Activated CD8-positive, alpha-beta memory T cell treated with anti-CD3 and anti-CD28 coated beads, Interleukin-2, amount 10 ng/mL, durations not matched to agents 7 days and 5 days (primary cell): ENCODE measurements around the gene NDUFB2. TPM values are rescaled to one million over a fixed set of nuclear protein-coding genes. Genes with fewer than 3 reads are reported as not detected.
"Not testable (repeated sequence)": the region's sequence is repeated elsewhere in the genome, so short reads cannot be mapped to it uniquely, and the experiment has no call there.

ENCODE experiments used
- ATAC-seq: fragments of 150-1000 bp; cut with Tn5 transposase; one replicate; pipeline ENCODE4 v1.10.0; 2021; ENCODE audit warnings: moderate library complexity
- CTCF ChIA-PET: fragments of 350-600 bp; sonication (Branson Sonifier 250); formaldehyde crosslinking; loops from one replicate; lab custom pipeline; 2021; ENCODE audit warnings: antibody characterized with exemption; lab: Charles Lee
- DNase-seq: peaks from one replicate; pipeline ENCODE4 v3.0.0-alpha.2; 2020
- H3K27ac Mint-ChIP-seq: one replicate; pipeline ENCODE4 v1.8.0; 2021; ENCODE audit warnings: mild to moderate bottlenecking, mixed read lengths
- H3K27me3 Mint-ChIP-seq: one replicate; pipeline ENCODE4 v1.8.0; 2021; ENCODE audit warnings: mixed read lengths
- H3K36me3 Mint-ChIP-seq: one replicate; pipeline ENCODE4 v1.8.0; 2021; ENCODE audit warnings: mild to moderate bottlenecking, mixed read lengths
- H3K4me1 Mint-ChIP-seq: one replicate; pipeline ENCODE4 v1.8.0; 2021; ENCODE audit warnings: mixed read lengths
- H3K4me3 Mint-ChIP-seq: one replicate; pipeline ENCODE4 v1.8.0; 2021; ENCODE audit warnings: mild to moderate bottlenecking, moderate library complexity, mixed read lengths
- H3K9me3 Mint-ChIP-seq: one replicate; pipeline ENCODE4 v1.8.0; 2022; ENCODE audit warnings: low read depth, mixed read lengths
- total RNA-seq, 2 experiments: library from RNA; stranded (reverse); gene quantifications; one replicate each; pipeline ENCODE4 v1.2.3, GENCODE V29; 2021

The NDUFB2 gene
- total RNA-seq, 2 experiments from 2014 or later = 165 to 170 TPM

GRCh38 chr7:140661124-140661523 lies 35.4 kb upstream of the NDUFB2 start:
- Mint-ChIP-seq H3K27me3 (peaks cover 58% of the 10 kb centered on the region), H3K4me3 (no peak overlapping the region), H3K27ac (no peak overlapping the region), H3K4me1 (peaks cover 10% of the 10 kb centered on the region), H3K9me3 (no peaks in the 10 kb centered on the region), H3K36me3 (no peaks in the 10 kb centered on the region)
- ATAC-seq (no peak), DNase-seq (no peak)
- CTCF ChIA-PET = no interaction called here

- H3K9me3 Mint-ChIP-seq, H3K27ac Mint-ChIP-seq, CTCF ChIA-PET, H3K4me3 Mint-ChIP-seq, ATAC-seq, H3K4me1 Mint-ChIP-seq, DNase-seq, H3K36me3 Mint-ChIP-seq: not testable (repeated sequence)
- peaks cover 49% of the 10 kb centered on the region for H3K27me3 Mint-ChIP-seq
Observed at GRCh38 chr7:140662938-140663337, 33.6 kb upstream of the NDUFB2 start.

DNA sequence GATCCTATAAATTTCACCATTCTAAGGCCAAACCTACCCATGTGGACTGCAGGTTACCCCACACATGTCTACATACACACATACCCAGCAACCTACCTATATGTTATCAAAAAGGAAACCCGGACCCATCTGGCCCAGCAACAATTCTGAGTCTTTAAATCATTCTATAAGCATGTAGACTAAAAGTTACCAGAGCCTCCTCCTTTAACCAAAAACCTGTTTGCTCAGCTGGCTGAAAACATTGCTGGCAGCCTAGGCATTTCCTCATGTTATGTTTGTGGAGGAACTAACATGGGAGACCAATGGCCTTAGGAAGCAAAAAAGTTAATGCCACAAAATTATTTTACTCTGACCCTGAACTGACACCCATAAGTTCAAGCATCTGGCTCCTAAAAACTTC lies 29.0 kb upstream of the NDUFB2 start:
- H3K4me3 Mint-ChIP-seq = no peak overlapping the region
- no peak overlapping the region for H3K27ac Mint-ChIP-seq
- no peaks in the 10 kb centered on the region for H3K9me3 Mint-ChIP-seq
- no peak for DNase-seq
- CTCF ChIA-PET = interaction anchor here (2.4 kb wide), 1 partner anchor 14 kb away, joined by 7 read pairs; no protein-coding TSS in a partner anchor
- no peaks in the 10 kb centered on the region for H3K36me3 Mint-ChIP-seq
- H3K4me1 Mint-ChIP-seq = peaks cover 7% of the 10 kb centered on the region
- ATAC-seq = no peak
- peaks cover 23% of the 10 kb centered on the region for H3K27me3 Mint-ChIP-seq

DNA sequence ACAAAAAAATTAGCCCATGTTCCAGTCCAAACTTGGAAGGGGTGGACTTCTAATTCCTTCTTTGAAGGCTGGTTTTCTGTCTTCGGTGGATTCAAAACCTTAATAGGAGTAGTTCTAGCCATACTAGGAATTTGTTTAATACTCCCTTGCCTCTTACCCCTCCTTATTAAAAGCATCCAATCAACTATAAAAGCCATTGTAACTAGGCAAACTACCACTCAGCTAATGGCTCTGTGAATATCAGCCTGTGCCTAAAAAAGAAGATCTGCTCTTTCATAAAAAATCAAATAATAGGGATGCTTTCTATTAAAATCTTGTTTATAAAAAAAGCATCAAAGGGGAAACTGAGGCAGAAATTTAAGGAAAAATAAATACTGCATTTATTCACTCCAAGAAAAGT lies 27.9 kb upstream of the NDUFB2 start:
- CTCF ChIA-PET = interaction anchor here (1.1 to 2.4 kb wide), 3 partner anchors 15 to 23 kb away, joined by 3 to 7 read pairs (median 4); no protein-coding TSS in a partner anchor
- Mint-ChIP-seq H3K27me3 (peaks cover 16% of the 10 kb centered on the region), H3K36me3 (no peaks in the 10 kb centered on the region), H3K9me3 (no peaks in the 10 kb centered on the region), H3K4me3 (no peak overlapping the region), H3K4me1 (peaks cover 9% of the 10 kb centered on the region), H3K27ac (no peak overlapping the region)
- no peak for ATAC-seq
- no peak for DNase-seq

- Mint-ChIP-seq H3K27ac (no peak overlapping the region), H3K4me1 (peaks cover 16% of the 10 kb centered on the region), H3K27me3 (peaks cover 10% of the 10 kb centered on the region), H3K9me3 (no peaks in the 10 kb centered on the region), H3K36me3 (no peaks in the 10 kb centered on the region), H3K4me3 (no peak overlapping the region)
- DNase-seq (no peak), ATAC-seq (no peak)
- CTCF ChIA-PET = interaction anchor here (1.1 to 2.4 kb wide), 3 partner anchors 16 to 23 kb away, joined by 3 to 7 read pairs (median 4); no protein-coding TSS in a partner anchor
Observed at GRCh38 chr7:140669352-140669751, 27.2 kb upstream of the NDUFB2 start.

- peaks cover 21% of the 10 kb centered on the region for H3K4me1 Mint-ChIP-seq
- not testable (repeated sequence) for H3K4me3 Mint-ChIP-seq, H3K27me3 Mint-ChIP-seq, H3K27ac Mint-ChIP-seq, H3K9me3 Mint-ChIP-seq, DNase-seq, ATAC-seq, H3K36me3 Mint-ChIP-seq
- CTCF ChIA-PET = interaction anchor here (2.4 kb wide), 1 partner anchor 17 kb away, joined by 7 read pairs; no protein-coding TSS in a partner anchor
Observed at GRCh38 chr7:140669862-140670261, 26.6 kb upstream of the NDUFB2 start.

DNA sequence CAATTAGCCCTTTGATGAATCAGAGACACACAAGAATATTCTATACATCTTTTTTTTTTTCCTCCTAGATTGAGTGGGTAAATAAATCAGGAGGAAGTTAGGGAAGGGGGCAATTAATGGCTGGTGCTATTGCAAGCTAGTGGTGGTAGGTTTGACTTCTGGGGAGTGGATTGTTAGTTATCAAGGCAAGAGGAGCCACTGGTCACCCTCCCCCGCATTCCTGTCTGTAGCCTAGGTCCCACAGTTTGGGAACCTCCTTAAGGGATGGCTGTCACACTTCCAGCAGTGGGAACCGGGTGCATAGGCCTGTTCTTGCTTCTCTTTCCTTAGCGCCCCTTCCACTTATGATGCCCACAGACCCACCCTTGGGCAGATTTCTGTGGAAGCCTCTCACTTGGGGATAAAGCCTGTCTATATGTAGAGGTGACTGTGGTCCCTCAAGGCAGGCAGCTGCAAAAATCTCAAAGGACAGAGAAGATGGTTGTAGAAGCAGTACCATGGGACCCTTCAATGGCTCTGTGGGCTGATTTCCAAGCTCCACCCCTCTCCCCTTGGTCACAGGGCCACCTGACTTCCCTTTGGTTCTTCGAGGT lies 26.1 kb upstream of the NDUFB2 start:
- Mint-ChIP-seq H3K4me3 (no peak overlapping the region), H3K36me3 (no peaks in the 10 kb centered on the region), H3K4me1 (peaks cover 27% of the 10 kb centered on the region), H3K9me3 (no peaks in the 10 kb centered on the region), H3K27ac (no peak overlapping the region), H3K27me3 (peaks cover 5% of the 10 kb centered on the region)
- CTCF ChIA-PET = no interaction called here
- ATAC-seq (no peak), DNase-seq (no peak)

- CTCF ChIA-PET = no interaction called here
- Mint-ChIP-seq H3K27me3 (peaks cover 5% of the 10 kb centered on the region), H3K27ac (no peak overlapping the region), H3K4me3 (peak overlapping the region; percentile 79), H3K9me3 (no peaks in the 10 kb centered on the region), H3K36me3 (peaks cover 3% of the 10 kb centered on the region), H3K4me1 (peaks cover 33% of the 10 kb centered on the region)
- DNase-seq = no peak
- no peak for ATAC-seq
Observed at GRCh38 chr7:140671966-140672365, 24.5 kb upstream of the NDUFB2 start.

DNA sequence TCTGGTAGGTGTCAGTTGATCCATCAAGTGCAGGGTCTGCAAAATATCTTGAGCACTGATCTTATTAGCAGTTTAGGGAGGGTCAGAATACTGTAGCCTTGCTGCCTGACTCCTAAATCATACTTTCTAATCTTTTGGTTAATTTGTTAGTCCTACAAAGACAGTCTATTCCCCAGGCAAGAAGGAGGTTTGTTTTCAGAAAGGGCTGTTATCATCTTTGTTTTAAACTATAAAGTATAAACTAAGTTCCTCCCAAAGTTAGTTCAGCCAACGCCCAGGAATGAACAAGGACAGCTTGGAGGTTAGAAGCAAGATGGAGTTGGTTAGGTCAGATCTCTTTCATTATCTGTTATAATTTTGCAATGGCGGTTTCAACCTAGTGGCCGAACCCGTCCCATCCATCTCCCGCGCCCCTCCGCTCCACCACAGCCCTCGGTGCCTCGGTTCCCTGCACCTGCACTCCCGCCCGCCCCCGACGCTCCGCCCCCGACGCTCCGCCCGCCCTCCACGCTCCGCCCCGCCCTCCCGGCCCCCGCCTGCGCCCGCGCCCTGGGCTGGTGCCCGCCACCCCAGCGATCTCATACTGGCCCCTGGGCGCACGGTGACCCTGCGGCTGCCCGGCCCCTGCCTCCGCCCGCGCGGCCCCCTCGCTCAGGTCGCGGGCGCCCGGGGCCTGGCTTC lies 24.0 kb upstream of the NDUFB2 start, which contains the start of gene ADCK2:
ADCK2 (plus strand) TSS at position 564 of the 681 bp plus-strand sequence. CDS start 386 bp downstream, outside the sequence.
- DNase-seq (peak; percentile 71), ATAC-seq (peak; percentile 81)
- H3K27me3 Mint-ChIP-seq = peaks cover 5% of the 10 kb centered on the region
- no peaks in the 10 kb centered on the region for H3K9me3 Mint-ChIP-seq
- peak within 1 kb of the TSS; percentile 79 for H3K4me3 Mint-ChIP-seq
- H3K4me1 Mint-ChIP-seq = peaks cover 33% of the 10 kb centered on the region
- peak within 1 kb of the TSS; percentile 78 for H3K27ac Mint-ChIP-seq
- CTCF ChIA-PET = interaction anchor here (1.0 kb wide), 1 partner anchor 24 kb away, joined by 4 read pairs; the partner anchor contains the start of gene NDUFB2
- H3K36me3 Mint-ChIP-seq = peaks cover 3% of the 10 kb centered on the region

DNA sequence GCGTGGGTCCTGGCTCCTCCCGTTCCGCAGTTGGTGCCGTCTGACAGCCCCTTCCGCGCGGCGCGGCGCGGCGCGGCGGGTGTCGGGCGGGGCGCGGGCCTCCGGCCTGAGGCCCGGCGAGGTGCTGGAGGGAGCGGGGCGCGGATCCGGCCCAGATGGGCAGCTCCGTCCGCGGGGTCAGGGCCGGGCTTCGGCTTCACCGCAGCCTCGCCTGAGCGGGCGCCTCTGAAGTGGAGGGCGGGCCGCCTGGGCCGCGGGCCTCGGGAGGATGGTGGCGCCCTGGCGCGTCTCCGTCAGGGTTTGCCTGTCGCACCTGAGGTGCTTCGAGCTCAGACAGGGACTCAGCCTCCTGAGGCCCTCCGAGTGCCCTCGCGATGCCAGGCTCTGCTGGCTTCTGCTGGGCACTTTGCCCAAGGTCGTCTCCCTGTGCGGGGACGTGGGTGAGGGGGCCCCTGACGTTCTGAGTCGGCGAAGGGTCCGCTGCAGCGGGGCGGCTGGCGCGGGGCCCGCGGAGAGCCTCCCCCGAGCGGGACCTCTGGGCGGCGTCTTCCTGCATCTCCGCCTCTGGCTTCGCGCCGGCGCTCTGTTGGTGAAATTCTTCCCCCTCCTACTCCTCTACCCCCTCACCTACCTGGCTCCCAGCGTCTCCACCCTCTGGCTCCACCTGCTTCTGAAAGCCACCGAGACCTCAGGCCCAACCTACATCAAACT lies 23.3 kb upstream of the NDUFB2 start:
- peaks cover 3% of the 10 kb centered on the region for H3K36me3 Mint-ChIP-seq
- peak overlapping the region; percentile 78 for H3K27ac Mint-ChIP-seq
- H3K27me3 Mint-ChIP-seq = peaks cover 2% of the 10 kb centered on the region
- H3K4me3 Mint-ChIP-seq = peak overlapping the region; percentile 79
- CTCF ChIA-PET = interaction anchor here (1.0 to 1.6 kb wide), 2 partner anchors 23 to 340 kb away, joined by 4 to 8 read pairs; partner anchors contain the start of gene NDUFB2
- peaks cover 33% of the 10 kb centered on the region for H3K4me1 Mint-ChIP-seq
- DNase-seq = peak; percentile 70
- ATAC-seq = peak; percentile 84
- no peaks in the 10 kb centered on the region for H3K9me3 Mint-ChIP-seq

GRCh38 chr7:140673774-140674155 lies 22.7 kb upstream of the NDUFB2 start:
- ATAC-seq (no peak), DNase-seq (no peak)
- Mint-ChIP-seq H3K4me1 (peaks cover 33% of the 10 kb centered on the region), H3K4me3 (peak overlapping the region; percentile 79), H3K27ac (peak overlapping the region; percentile 78), H3K36me3 (peaks cover 3% of the 10 kb centered on the region), H3K27me3 (no peaks in the 10 kb centered on the region), H3K9me3 (no peaks in the 10 kb centered on the region)
- CTCF ChIA-PET = interaction anchor here (0.7 to 1.6 kb wide), 5 partner anchors 12 to 339 kb away, joined by 3 to 8 read pairs (median 5); partner anchors contain the start of gene NDUFB2

- no peak for ATAC-seq
- CTCF ChIA-PET = interaction anchor here (0.7 to 1.6 kb wide), 5 partner anchors 12 to 339 kb away, joined by 3 to 8 read pairs (median 5); no protein-coding TSS in a partner anchor
- H3K27ac Mint-ChIP-seq = peak overlapping the region; percentile 60
Observed at GRCh38 chr7:140674356-140674800, 22.1 kb upstream of the NDUFB2 start.

More at GRCh38 chr7:140674356-140674800, 22.1 kb upstream of the NDUFB2 start:
- Mint-ChIP-seq H3K4me1 (peaks cover 33% of the 10 kb centered on the region), H3K4me3 (peak overlapping the region; percentile 79), H3K36me3 (peaks cover 8% of the 10 kb centered on the region), H3K27me3 (no peaks in the 10 kb centered on the region), H3K9me3 (no peaks in the 10 kb centered on the region)
- no peak for DNase-seq
